ENCODE results near the gene TRIM25.

Gene TRIM25

GRCh38 chr17:56919717-56920116 is 5.9 kb upstream of the TRIM25 start:
- TF ChIP-seq FOXM1 (IDR thresholded peaks at IDR 0.05; ENCODE audit: borderline replicate concordance) (no peak), ZNF384 (IDR thresholded peaks at IDR 0.05) (no peak), SP1 (IDR thresholded peaks at IDR 0.05) (no peak), PKNOX1 (IDR thresholded peaks at IDR 0.05) (no peak), L3MBTL2 (conservative IDR thresholded peaks at IDR 0.05) (no peak), SUZ12 (IDR thresholded peaks at IDR 0.05) (no peak), ELF4 (IDR thresholded peaks at IDR 0.05) (no peak), NFRKB (IDR thresholded peaks at IDR 0.05) (no peak), LEF1 (IDR thresholded peaks at IDR 0.05; ENCODE audit: borderline replicate concordance) (no peak), CTBP1 (IDR thresholded peaks at IDR 0.05; ENCODE audit: borderline replicate concordance) (no peak), FOXA1 (IDR thresholded peaks at IDR 0.05) (no peak), TARDBP (IDR thresholded peaks at IDR 0.05) (no peak), ARNT (IDR thresholded peaks at IDR 0.05) (no peak), FOXK2 (IDR thresholded peaks at IDR 0.05) (no peak), BHLHE40 (IDR thresholded peaks at IDR 0.05; ENCODE audit: borderline replicate concordance) (no peak), HDGF (IDR thresholded peaks at IDR 0.05; ENCODE audit: borderline replicate concordance) (no peak)
- DNase-seq (ENCODE audit: extremely low spot score), result no peak
- ChIA-PET POLR2A (no interaction called here), CTCF (no interaction called here)

DNA sequence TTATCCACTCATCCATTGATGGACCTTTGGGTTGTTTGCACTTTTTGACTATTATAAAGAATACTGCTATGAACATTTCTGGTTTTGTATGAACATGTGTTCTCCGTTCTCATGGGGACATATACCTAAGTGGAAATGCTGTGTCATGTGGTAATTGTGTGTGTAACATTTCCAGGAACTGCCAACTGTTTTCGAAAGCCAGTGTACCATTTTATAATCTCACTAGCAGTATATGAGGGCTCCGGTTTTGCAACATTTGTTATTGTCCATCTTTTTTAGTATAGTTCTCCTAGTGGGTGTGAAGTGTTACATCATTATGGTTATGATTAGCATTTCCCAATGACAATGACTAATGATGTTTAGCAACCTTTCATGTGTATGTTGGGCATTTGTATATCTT is 5.1 kb upstream of the TRIM25 start:
- DNase-seq (ENCODE audit: extremely low spot score), result no peak
- TF ChIP-seq SP1 (IDR thresholded peaks at IDR 0.05) (no peak), SUZ12 (IDR thresholded peaks at IDR 0.05) (no peak), FOXK2 (IDR thresholded peaks at IDR 0.05) (no peak), TARDBP (IDR thresholded peaks at IDR 0.05) (no peak), FOXM1 (IDR thresholded peaks at IDR 0.05; ENCODE audit: borderline replicate concordance) (no peak), PKNOX1 (IDR thresholded peaks at IDR 0.05) (no peak), LEF1 (IDR thresholded peaks at IDR 0.05; ENCODE audit: borderline replicate concordance) (no peak), ELF4 (IDR thresholded peaks at IDR 0.05) (no peak), L3MBTL2 (conservative IDR thresholded peaks at IDR 0.05) (no peak), CTBP1 (IDR thresholded peaks at IDR 0.05; ENCODE audit: borderline replicate concordance) (no peak), ARNT (IDR thresholded peaks at IDR 0.05) (no peak), BHLHE40 (IDR thresholded peaks at IDR 0.05; ENCODE audit: borderline replicate concordance) (no peak), HDGF (IDR thresholded peaks at IDR 0.05; ENCODE audit: borderline replicate concordance) (no peak), NFRKB (IDR thresholded peaks at IDR 0.05) (no peak), ZNF384 (IDR thresholded peaks at IDR 0.05) (no peak), FOXA1 (IDR thresholded peaks at IDR 0.05) (no peak)
- ChIA-PET CTCF (no interaction called here), POLR2A (no interaction called here)

DNA sequence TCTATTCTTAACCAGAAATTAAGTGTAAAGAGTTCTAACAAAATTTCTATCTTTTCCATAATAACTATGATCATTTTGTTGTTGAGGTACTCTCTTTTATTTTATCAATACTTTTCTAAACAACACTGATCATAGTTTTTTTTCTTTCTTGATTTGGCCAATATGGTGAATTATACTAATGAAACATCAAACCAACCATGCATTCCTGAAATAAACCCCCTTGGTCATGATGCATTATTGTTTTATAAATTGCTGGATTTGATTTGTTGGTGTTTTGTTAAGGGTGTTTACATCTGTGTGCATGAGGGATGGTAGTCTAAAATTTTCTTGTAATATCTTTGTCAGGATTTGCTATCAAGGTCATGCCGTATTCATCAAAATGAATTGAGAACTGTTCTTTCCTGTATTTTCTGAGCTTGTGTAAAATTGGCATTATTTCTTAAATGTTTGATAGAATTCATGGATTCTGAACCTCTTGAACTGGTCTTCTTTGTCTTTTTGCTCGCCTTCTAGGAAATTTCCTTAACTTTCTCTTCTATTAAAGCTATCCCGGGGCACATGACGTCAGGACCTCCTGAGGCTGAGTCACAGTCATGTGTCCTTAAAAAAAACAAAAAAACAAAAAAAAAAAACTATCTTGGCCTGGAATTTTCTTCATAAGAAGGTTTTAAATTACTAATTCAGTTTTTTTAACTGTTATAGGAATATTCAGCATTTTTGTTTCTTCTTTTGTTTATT is 3.9 kb upstream of the TRIM25 start:
- ChIA-PET CTCF (no interaction called here), POLR2A (no interaction called here)
- TF ChIP-seq SP1 (IDR thresholded peaks at IDR 0.05) (no peak), NFRKB (IDR thresholded peaks at IDR 0.05) (no peak), L3MBTL2 (conservative IDR thresholded peaks at IDR 0.05) (no peak), PKNOX1 (IDR thresholded peaks at IDR 0.05) (no peak), BHLHE40 (IDR thresholded peaks at IDR 0.05; ENCODE audit: borderline replicate concordance) (no peak), SUZ12 (IDR thresholded peaks at IDR 0.05) (no peak), TARDBP (IDR thresholded peaks at IDR 0.05) (no peak)
- no peak for DNase-seq (ENCODE audit: extremely low spot score)

DNA sequence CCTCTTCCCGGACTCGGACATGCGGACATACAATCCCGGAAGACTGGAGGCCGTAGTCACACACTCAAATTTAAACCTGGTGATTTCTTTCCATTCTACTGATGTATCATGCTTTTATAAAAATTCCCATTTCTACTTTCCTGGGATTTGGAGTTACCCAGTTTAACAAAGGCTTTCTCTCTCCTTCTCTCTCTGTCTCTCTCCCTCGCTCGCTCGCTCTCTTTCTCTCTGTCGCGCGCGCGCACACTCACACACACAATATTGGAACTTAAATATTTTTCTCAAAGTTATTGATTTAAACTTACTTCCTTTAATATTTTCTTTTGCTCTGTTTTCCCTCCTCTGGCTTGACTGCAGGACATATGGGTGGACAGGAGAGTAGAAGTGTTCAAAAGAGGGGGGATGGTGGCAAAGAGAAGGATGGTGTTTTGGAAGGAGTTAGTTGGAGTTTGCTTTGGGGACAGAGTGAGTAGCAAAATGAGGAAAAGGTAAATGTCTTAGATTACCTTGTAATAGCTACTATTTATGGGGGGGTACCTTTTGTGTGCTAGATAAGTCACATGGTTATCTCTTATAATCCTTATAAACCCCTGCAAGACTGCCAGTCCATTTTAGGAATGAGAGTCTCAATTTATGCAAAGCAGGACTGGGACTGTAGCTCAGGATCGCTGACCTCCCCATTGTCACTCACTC is 878 bp upstream of the TRIM25 start:
- TF ChIP-seq PKNOX1 (IDR thresholded peaks at IDR 0.05) (no peak), HDGF (IDR thresholded peaks at IDR 0.05; ENCODE audit: borderline replicate concordance) (no peak), SUZ12 (IDR thresholded peaks at IDR 0.05) (no peak), FOXA1 (IDR thresholded peaks at IDR 0.05) (no peak), BHLHE40 (IDR thresholded peaks at IDR 0.05; ENCODE audit: borderline replicate concordance) (no peak), SP1 (IDR thresholded peaks at IDR 0.05) (no peak), ZNF384 (IDR thresholded peaks at IDR 0.05) (no peak), TARDBP (IDR thresholded peaks at IDR 0.05) (no peak)
- ChIA-PET POLR2A (interaction anchor here (0.6 to 1.9 kb wide), 14 partner anchors 9 to 194 kb away, joined by 3 to 14 read pairs (median 6); partner anchors contain the start of genes C17orf67, DGKE and SCPEP1), CTCF (interaction anchor here (1.2 kb wide), 1 partner anchor 95 kb away, joined by 5 read pairs; no protein-coding TSS in a partner anchor)
- peak; percentile 7 for DNase-seq (ENCODE audit: extremely low spot score)

GRCh38 chr17:56913353-56913866 is 439 bp downstream of the TRIM25 start:
- DNase-seq (ENCODE audit: extremely low spot score), result peak; percentile 45

More at GRCh38 chr17:56913353-56913866, 439 bp downstream of the TRIM25 start:
- ChIA-PET POLR2A (interaction anchor here (0.7 to 1.9 kb wide), 21 partner anchors 8 to 196 kb away, joined by 3 to 14 read pairs (median 4); partner anchors contain the start of genes C17orf67, DGKE and SCPEP1), CTCF (interaction anchor here (1.2 kb wide), 1 partner anchor 94 kb away, joined by 5 read pairs; no protein-coding TSS in a partner anchor)
- TF ChIP-seq L3MBTL2 (conservative IDR thresholded peaks at IDR 0.05), result peak; percentile 67; the same call in 1 of the 2 replicates
- no peak for TF ChIP-seq ARNT (IDR thresholded peaks at IDR 0.05)

Data from HEK293T (cell line).